ENCODE data around the gene TMOD3. TPM values are rescaled to one million over a fixed set of nuclear protein-coding genes. Genes with fewer than 3 reads are reported as not detected.

Gene TMOD3
- total and polyA plus RNA-seq, 4 donors: 7.2 to 23.9 (median 14.1) TPM

DNA sequence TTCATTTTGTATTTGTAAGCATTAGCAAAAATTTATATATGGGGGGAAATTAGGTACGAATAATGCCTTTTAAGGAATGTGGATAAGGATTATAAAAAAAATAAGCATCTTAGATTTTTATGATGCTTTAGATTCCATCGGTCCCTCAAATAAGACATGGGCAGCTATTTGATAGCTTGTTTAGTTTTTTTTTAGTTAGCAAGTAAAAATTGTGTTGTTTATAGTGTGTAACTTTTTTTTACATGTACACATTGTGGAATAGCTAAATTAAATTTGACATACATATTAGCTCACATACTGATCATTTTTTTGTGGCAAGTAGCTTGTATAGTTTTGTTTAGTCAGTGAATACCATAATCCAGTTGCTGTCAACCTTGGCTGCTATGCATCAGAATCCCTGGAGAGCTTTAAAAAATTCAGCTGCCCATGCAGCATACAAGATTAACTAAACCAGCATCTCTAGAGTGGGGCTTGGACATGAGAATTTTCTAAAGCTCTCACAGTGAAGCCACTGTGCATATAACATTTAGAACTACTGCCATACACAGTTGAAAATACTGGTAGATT, 53.9 kb downstream of the TMOD3 start:
- TF ChIP-seq, protein P1, sequence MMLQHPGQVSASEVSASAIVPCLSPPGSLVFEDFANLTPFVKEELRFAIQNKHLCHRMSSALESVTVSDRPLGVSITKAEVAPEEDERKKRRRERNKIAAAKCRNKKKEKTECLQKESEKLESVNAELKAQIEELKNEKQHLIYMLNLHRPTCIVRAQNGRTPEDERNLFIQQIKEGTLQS (IDR thresholded peaks at IDR 0.05): no peak
- TF ChIP-seq NR2F2 (IDR thresholded peaks at IDR 0.05) (no peak), RAD21 (IDR thresholded peaks at IDR 0.05) (no peak), YY1 (IDR thresholded peaks at IDR 0.05) (no peak), EGR1 (IDR thresholded peaks at IDR 0.05; ENCODE audit: low read depth in 2 of 2) (no peak), HNF4A (conservative IDR thresholded peaks at IDR 0.05) (no peak), GABPA (IDR thresholded peaks at IDR 0.05 in 1 of 2, conservative IDR thresholded peaks at IDR 0.05 in 1 of 2) (no peak), FOXA2 (IDR thresholded peaks at IDR 0.05) (no peak), RXRA (IDR thresholded peaks at IDR 0.05) (no peak), SP1 (IDR thresholded peaks at IDR 0.05) (no peak), TAF1 (conservative IDR thresholded peaks at IDR 0.05) (no peak)
- TF ChIP-seq, protein P2, sequence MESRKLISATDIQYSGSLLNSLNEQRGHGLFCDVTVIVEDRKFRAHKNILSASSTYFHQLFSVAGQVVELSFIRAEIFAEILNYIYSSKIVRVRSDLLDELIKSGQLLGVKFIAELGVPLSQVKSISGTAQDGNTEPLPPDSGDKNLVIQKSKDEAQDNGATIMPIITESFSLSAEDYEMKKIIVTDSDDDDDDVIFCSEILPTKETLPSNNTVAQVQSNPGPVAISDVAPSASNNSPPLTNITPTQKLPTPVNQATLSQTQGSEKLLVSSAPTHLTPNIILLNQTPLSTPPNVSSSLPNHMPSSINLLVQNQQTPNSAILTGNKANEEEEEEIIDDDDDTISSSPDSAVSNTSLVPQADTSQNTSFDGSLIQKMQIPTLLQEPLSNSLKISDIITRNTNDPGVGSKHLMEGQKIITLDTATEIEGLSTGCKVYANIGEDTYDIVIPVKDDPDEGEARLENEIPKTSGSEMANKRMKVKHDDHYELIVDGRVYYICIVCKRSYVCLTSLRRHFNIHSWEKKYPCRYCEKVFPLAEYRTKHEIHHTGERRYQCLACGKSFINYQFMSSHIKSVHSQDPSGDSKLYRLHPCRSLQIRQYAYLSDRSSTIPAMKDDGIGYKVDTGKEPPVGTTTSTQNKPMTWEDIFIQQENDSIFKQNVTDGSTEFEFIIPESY (IDR thresholded peaks at IDR 0.05): no peak
- TF ChIP-seq, protein P3, sequence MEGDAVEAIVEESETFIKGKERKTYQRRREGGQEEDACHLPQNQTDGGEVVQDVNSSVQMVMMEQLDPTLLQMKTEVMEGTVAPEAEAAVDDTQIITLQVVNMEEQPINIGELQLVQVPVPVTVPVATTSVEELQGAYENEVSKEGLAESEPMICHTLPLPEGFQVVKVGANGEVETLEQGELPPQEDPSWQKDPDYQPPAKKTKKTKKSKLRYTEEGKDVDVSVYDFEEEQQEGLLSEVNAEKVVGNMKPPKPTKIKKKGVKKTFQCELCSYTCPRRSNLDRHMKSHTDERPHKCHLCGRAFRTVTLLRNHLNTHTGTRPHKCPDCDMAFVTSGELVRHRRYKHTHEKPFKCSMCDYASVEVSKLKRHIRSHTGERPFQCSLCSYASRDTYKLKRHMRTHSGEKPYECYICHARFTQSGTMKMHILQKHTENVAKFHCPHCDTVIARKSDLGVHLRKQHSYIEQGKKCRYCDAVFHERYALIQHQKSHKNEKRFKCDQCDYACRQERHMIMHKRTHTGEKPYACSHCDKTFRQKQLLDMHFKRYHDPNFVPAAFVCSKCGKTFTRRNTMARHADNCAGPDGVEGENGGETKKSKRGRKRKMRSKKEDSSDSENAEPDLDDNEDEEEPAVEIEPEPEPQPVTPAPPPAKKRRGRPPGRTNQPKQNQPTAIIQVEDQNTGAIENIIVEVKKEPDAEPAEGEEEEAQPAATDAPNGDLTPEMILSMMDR (IDR thresholded peaks at IDR 0.05; ENCODE audit: low read depth, low read length, missing input control): no peak
- TF ChIP-seq, protein P4, sequence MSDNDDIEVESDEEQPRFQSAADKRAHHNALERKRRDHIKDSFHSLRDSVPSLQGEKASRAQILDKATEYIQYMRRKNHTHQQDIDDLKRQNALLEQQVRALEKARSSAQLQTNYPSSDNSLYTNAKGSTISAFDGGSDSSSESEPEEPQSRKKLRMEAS (IDR thresholded peaks at IDR 0.05): no peak
- no peaks in the 10 kb centered on the region for H3K36me3 ChIP-seq (ENCODE audit: control insufficient read depth in 4 of 4, insufficient read depth in 3 of 4, low read depth in 1 of 4, low read length in 3 of 4)
- H3K4me1 ChIP-seq (ENCODE audit: control insufficient read depth in 4 of 4, insufficient read depth in 4 of 4, low read length in 3 of 4): peaks cover 2 to 9% (median 3%) of the 10 kb centered on the region in 4 donors
- whole genome bisulfite sequencing: 94% methylated on average over 2 of the region's 2 CpGs
- H3K9me3 ChIP-seq (ENCODE audit: control insufficient read depth in 4 of 4, low read length in 3 of 4): no peaks in the 10 kb centered on the region
- H3K9ac ChIP-seq (ENCODE audit: low read depth in 1 of 2, low read length in 2 of 2): no peak overlapping the region
- no peak overlapping the region for H3K27ac ChIP-seq (ENCODE audit: low read depth in 1 of 2, low read length in 2 of 2)
- H3K4me3 ChIP-seq (ENCODE audit: low read depth in 1 of 3, low read length in 3 of 3): no peak overlapping the region
- no peak for DNase-seq (ENCODE audit: low spot score)
- no peaks in the 10 kb centered on the region for H3K27me3 ChIP-seq (ENCODE audit: control insufficient read depth in 4 of 4, insufficient read depth in 4 of 4, low read length in 3 of 4)

DNA sequence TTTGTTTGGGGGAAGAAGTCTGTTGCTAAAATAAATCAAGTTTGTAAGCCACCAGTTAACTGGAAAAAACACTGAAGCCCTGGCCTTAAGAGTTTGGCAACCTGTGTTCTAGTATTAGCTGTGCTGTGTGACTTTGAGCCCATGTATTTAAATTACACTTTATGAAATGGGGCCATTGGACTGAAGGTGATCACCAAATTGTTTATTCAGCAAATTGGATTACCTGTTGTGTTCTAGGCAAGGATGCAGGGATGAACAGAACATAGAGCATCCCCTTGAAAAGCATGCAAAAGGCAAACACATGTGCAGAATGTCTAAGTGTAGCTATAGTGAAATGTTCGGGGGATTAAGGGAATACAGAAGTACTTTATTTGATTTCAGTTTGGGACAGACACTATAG, 54.6 kb downstream of the TMOD3 start:
- no peaks in the 10 kb centered on the region for H3K36me3 ChIP-seq (ENCODE audit: control insufficient read depth in 4 of 4, insufficient read depth in 3 of 4, low read depth in 1 of 4, low read length in 3 of 4)
- no peaks in the 10 kb centered on the region for H3K27me3 ChIP-seq (ENCODE audit: control insufficient read depth in 4 of 4, insufficient read depth in 4 of 4, low read length in 3 of 4)
- peaks cover 0 to 5% (median 3%) of the 10 kb centered on the region in 4 donors for H3K4me1 ChIP-seq (ENCODE audit: control insufficient read depth in 4 of 4, insufficient read depth in 4 of 4, low read length in 3 of 4)
- H3K9ac ChIP-seq (ENCODE audit: low read depth in 1 of 2, low read length in 2 of 2): no peak overlapping the region
- H3K4me3 ChIP-seq (ENCODE audit: low read depth in 1 of 3, low read length in 3 of 3): no peak overlapping the region
- no peak for DNase-seq (ENCODE audit: low spot score)
- no peaks in the 10 kb centered on the region for H3K9me3 ChIP-seq (ENCODE audit: control insufficient read depth in 4 of 4, low read length in 3 of 4)
- 99% methylated on average over 1 of the region's 1 CpG for WGBS
- TF ChIP-seq RAD21 (IDR thresholded peaks at IDR 0.05) (no peak), GABPA (IDR thresholded peaks at IDR 0.05 in 1 of 2, conservative IDR thresholded peaks at IDR 0.05 in 1 of 2) (no peak), YY1 (IDR thresholded peaks at IDR 0.05) (no peak), JUND (IDR thresholded peaks at IDR 0.05) (no peak), TAF1 (conservative IDR thresholded peaks at IDR 0.05) (no peak), SP1 (IDR thresholded peaks at IDR 0.05) (no peak), HNF4A (conservative IDR thresholded peaks at IDR 0.05) (no peak)
- TF ChIP-seq, protein P1 (IDR thresholded peaks at IDR 0.05): no peak
- TF ChIP-seq, protein P2 (IDR thresholded peaks at IDR 0.05): no peak
- TF ChIP-seq, protein P4 (IDR thresholded peaks at IDR 0.05): no peak
- no peak overlapping the region for H3K27ac ChIP-seq (ENCODE audit: low read depth in 1 of 2, low read length in 2 of 2)

Measured in liver (tissue), 9 donors.